CD4-positive, alpha-beta memory T cell (primary cell): ENCODE results near the gene UXS1. TPM values are rescaled to one million over a fixed set of nuclear protein-coding genes. Genes with fewer than 3 reads are reported as not detected.
A peak's percentile ranks its signal among the peaks of the same experiment; 100 is the strongest.

Experiments
- CTCF ChIA-PET: fragments of 350-600 bp; sonication (Branson Sonifier 250); formaldehyde crosslinking; loops from one replicate; lab custom pipeline; 2021; ENCODE audit warnings: inconsistent platforms; ENCODE audit not compliant: partially characterized antibody; lab: Charles Lee
- POLR2A ChIA-PET: fragments of 350-600 bp; sonication (Branson Sonifier 250); formaldehyde crosslinking; loops from one replicate; lab custom pipeline; 2021; ENCODE audit not compliant: partially characterized antibody; lab: Charles Lee
- DNase-seq, 5 donors: peaks; one replicate each; pipeline versions ENCODE4 v3.0.0 to v3.0.0-alpha.2; 2020 to 2022; ENCODE audit warnings: mixed read lengths in 1 of 5
- H3K27ac ChIP-seq: one replicate; pipeline ENCODE4 v1.7.0; 2013; ENCODE audit warnings: low read depth, low read length
- H3K27me3 ChIP-seq: 2 replicates; pipeline ENCODE4 v1.7.0; 2013; ENCODE audit warnings: mild to moderate bottlenecking, low read length, moderate library complexity; ENCODE audit not compliant: insufficient read depth
- H3K36me3 ChIP-seq: 2 replicates; pipeline ENCODE4 v1.7.0; 2013; ENCODE audit warnings: mild to moderate bottlenecking, low read length, moderate library complexity; ENCODE audit not compliant: insufficient read depth
- H3K4me1 ChIP-seq: 2 replicates; pipeline ENCODE4 v1.7.0; 2013; ENCODE audit warnings: mild to moderate bottlenecking, low read length, moderate library complexity; ENCODE audit not compliant: insufficient read depth
- H3K4me3 ChIP-seq, 2 donors: one replicate each; pipeline ENCODE4 v1.7.0; 2013; ENCODE audit warnings: low read length in 2 of 2, mild to moderate bottlenecking in 1 of 2
- H3K9me3 ChIP-seq, 2 donors: one replicate each; pipeline ENCODE4 v1.7.0; 2013; ENCODE audit warnings: low read length in 2 of 2, control low read depth in 1 of 2; ENCODE audit not compliant: control insufficient read depth in 1 of 2
- H3K27ac Mint-ChIP-seq, 7 donors: one replicate each; pipeline ENCODE4 v1.8.0; 2020 to 2021; ENCODE audit warnings: mixed read lengths in 7 of 7, mild to moderate bottlenecking in 6 of 7, inconsistent platforms in 3 of 7, moderate library complexity in 3 of 7
- H3K27me3 Mint-ChIP-seq, 2 donors: one replicate each; pipeline ENCODE4 v1.8.0; 2020 to 2021; ENCODE audit warnings: mixed read lengths in 2 of 2
- H3K36me3 Mint-ChIP-seq, 2 donors: one replicate each; pipeline ENCODE4 v1.8.0; 2020 to 2021; ENCODE audit warnings: mixed read lengths in 2 of 2, inconsistent platforms in 1 of 2, mild to moderate bottlenecking in 1 of 2
- H3K4me1 Mint-ChIP-seq, 4 donors: one replicate each; pipeline ENCODE4 v1.8.0; 2020 to 2021; ENCODE audit warnings: mixed read lengths in 4 of 4, mild to moderate bottlenecking in 1 of 4
- H3K4me3 Mint-ChIP-seq, 8 donors: one replicate each; pipeline ENCODE4 v1.8.0; 2020 to 2021; ENCODE audit warnings: mixed read lengths in 8 of 8, mild to moderate bottlenecking in 7 of 8, moderate library complexity in 6 of 8, inconsistent platforms in 3 of 8
- H3K9me3 Mint-ChIP-seq, 8 donors: one replicate each; pipeline ENCODE4 v1.8.0; 2020 to 2021; ENCODE audit warnings: mixed read lengths in 8 of 8, mild to moderate bottlenecking in 5 of 8, inconsistent platforms in 3 of 8, moderate library complexity in 1 of 8
- intact Hi-C: fragments of 100-400 bp; cut with micrococcal nuclease; formaldehyde crosslinking; loops from one replicate; pipeline ENCODE4 v1.15.1; 2023
- polyA plus RNA-seq, 2 donors: library from polyadenylated mRNA; unstranded; fragments of 300-500 nt; fragmentation: Illumina TruSeq; gene quantifications; one replicate each; pipeline ENCODE4 v1.2.3, GENCODE V29; 2021
- total RNA-seq, 2 experiments: library from RNA; stranded (reverse); gene quantifications; one replicate each; pipeline ENCODE4 v1.2.3, GENCODE V29; 2021

UXS1 gene
- total and polyA plus RNA-seq, 4 experiments from 2014 or later: 87.2 to 150 (median 118) TPM

- no peak overlapping the region for H3K4me3 Mint-ChIP-seq
- no peaks in the 10 kb centered on the region for H3K9me3 Mint-ChIP-seq
- no peak for DNase-seq
- peaks cover 0 to 12% (median 9%) of the 10 kb centered on the region in 4 donors for H3K4me1 Mint-ChIP-seq
- peaks cover 6% of the 10 kb centered on the region for H3K4me1 ChIP-seq
- H3K27me3 Mint-ChIP-seq: no peaks in the 10 kb centered on the region
- POLR2A ChIA-PET: no interaction called here
- no peak overlapping the region for H3K4me3 ChIP-seq
- CTCF ChIA-PET: interaction anchor here (0.7 to 1.6 kb wide), 2 partner anchors 11 to 44 kb away, joined by 3 read pairs; no protein-coding TSS in a partner anchor
- H3K27me3 ChIP-seq: no peaks in the 10 kb centered on the region
- H3K9me3 ChIP-seq: no peaks in the 10 kb centered on the region
- intact Hi-C loops: no loop called here
- peaks cover 49% of the 10 kb centered on the region for H3K36me3 ChIP-seq
- H3K27ac ChIP-seq: no peak overlapping the region
- peaks cover 30 to 75% of the 10 kb centered on the region in 2 donors for H3K36me3 Mint-ChIP-seq
- H3K27ac Mint-ChIP-seq: peak overlapping the region in 3 of 7 donors; percentile 0 to 50 (median 26)
Measured at GRCh38 chr2:106115665-106116064, 78.4 kb downstream of the UXS1 start.

GRCh38 chr2:106115250-106115649 is 78.9 kb downstream of the UXS1 start:
- H3K36me3 ChIP-seq: peaks cover 49% of the 10 kb centered on the region
- CTCF ChIA-PET: interaction anchor here (0.7 to 1.6 kb wide), 2 partner anchors 11 to 45 kb away, joined by 3 read pairs; no protein-coding TSS in a partner anchor

GRCh38 chr2:106114166-106114565 is 79.9 kb downstream of the UXS1 start:
- no peaks in the 10 kb centered on the region for H3K9me3 Mint-ChIP-seq
- no peak overlapping the region for H3K4me3 Mint-ChIP-seq
- no peaks in the 10 kb centered on the region for H3K27me3 ChIP-seq
- H3K9me3 ChIP-seq: no peaks in the 10 kb centered on the region
- no peak for DNase-seq
- no peak overlapping the region for H3K4me3 ChIP-seq
- ChIA-PET CTCF (interaction anchor here (1.6 kb wide), 1 partner anchor 10 kb away, joined by 3 read pairs; no protein-coding TSS in a partner anchor), POLR2A (interaction anchor here (1.0 to 1.2 kb wide), 2 partner anchors 19 to 46 kb away, joined by 3 to 4 read pairs; no protein-coding TSS in a partner anchor)
- peaks cover 35 to 61% of the 10 kb centered on the region in 2 donors for H3K36me3 Mint-ChIP-seq
- H3K4me1 ChIP-seq: peaks cover 6% of the 10 kb centered on the region
- no peak overlapping the region for H3K27ac ChIP-seq
- no peaks in the 10 kb centered on the region for H3K27me3 Mint-ChIP-seq
- peaks cover 0 to 10% (median 9%) of the 10 kb centered on the region in 4 donors for H3K4me1 Mint-ChIP-seq
- H3K27ac Mint-ChIP-seq: peak overlapping the region in 3 of 7 donors; percentile 44 to 75 (median 60)
- H3K36me3 ChIP-seq: peaks cover 54% of the 10 kb centered on the region
- intact Hi-C loops: no loop called here

More at GRCh38 chr2:106115250-106115649, 78.9 kb downstream of the UXS1 start:
- no peaks in the 10 kb centered on the region for H3K27me3 ChIP-seq
- no peak for DNase-seq
- POLR2A ChIA-PET: interaction anchor here (1.0 kb wide), 1 partner anchor 45 kb away, joined by 3 read pairs; no protein-coding TSS in a partner anchor
- no peaks in the 10 kb centered on the region for H3K9me3 Mint-ChIP-seq
- peaks cover 0 to 14% (median 9%) of the 10 kb centered on the region in 4 donors for H3K4me1 Mint-ChIP-seq
- H3K9me3 ChIP-seq: no peaks in the 10 kb centered on the region
- intact Hi-C loops: no loop called here
- peaks cover 6% of the 10 kb centered on the region for H3K4me1 ChIP-seq
- H3K27ac ChIP-seq: no peak overlapping the region
- no peak overlapping the region for H3K4me3 ChIP-seq
- H3K4me3 Mint-ChIP-seq: no peak overlapping the region
- H3K27me3 Mint-ChIP-seq: no peaks in the 10 kb centered on the region
- H3K36me3 Mint-ChIP-seq: peaks cover 34 to 71% of the 10 kb centered on the region in 2 donors
- peak overlapping the region; percentile 14 to 65 (median 50) for H3K27ac Mint-ChIP-seq

GRCh38 chr2:106113361-106113966 is 80.6 kb downstream of the UXS1 start:
- POLR2A ChIA-PET: interaction anchor here (1.2 kb wide), 1 partner anchor 19 kb away, joined by 4 read pairs; no protein-coding TSS in a partner anchor
- Mint-ChIP-seq H3K27me3 (no peaks in the 10 kb centered on the region), H3K4me1 (peaks cover 0 to 10% (median 9%) of the 10 kb centered on the region in 4 donors), H3K27ac (peak overlapping the region in 3 of 7 donors; percentile 8 to 41 (median 28)), H3K9me3 (no peaks in the 10 kb centered on the region), H3K36me3 (peaks cover 35 to 60% of the 10 kb centered on the region in 2 donors), H3K4me3 (no peak overlapping the region)
- peaks cover 6% of the 10 kb centered on the region for H3K4me1 ChIP-seq
- DNase-seq: no peak
- H3K9me3 ChIP-seq: no peaks in the 10 kb centered on the region
- CTCF ChIA-PET: no interaction called here
- H3K27ac ChIP-seq: no peak overlapping the region
- H3K36me3 ChIP-seq: peaks cover 57% of the 10 kb centered on the region
- H3K4me3 ChIP-seq: no peak overlapping the region
- intact Hi-C loops: no loop called here
- no peaks in the 10 kb centered on the region for H3K27me3 ChIP-seq

- H3K27ac ChIP-seq: no peak overlapping the region
- Mint-ChIP-seq H3K36me3 (peaks cover 29 to 54% of the 10 kb centered on the region in 2 donors), H3K27ac (peak overlapping the region in 2 of 7 donors; percentile 54 to 88), H3K4me3 (no peak overlapping the region), H3K4me1 (peaks cover 4 to 19% (median 9%) of the 10 kb centered on the region in 4 donors), H3K9me3 (no peaks in the 10 kb centered on the region), H3K27me3 (no peaks in the 10 kb centered on the region)
- peaks cover 63% of the 10 kb centered on the region for H3K36me3 ChIP-seq
- no peaks in the 10 kb centered on the region for H3K9me3 ChIP-seq
- peaks cover 19% of the 10 kb centered on the region for H3K4me1 ChIP-seq
- intact Hi-C loops: no loop called here
- ChIA-PET CTCF (no interaction called here), POLR2A (no interaction called here)
- no peaks in the 10 kb centered on the region for H3K27me3 ChIP-seq
- no peak for DNase-seq
- no peak overlapping the region for H3K4me3 ChIP-seq
Measured at GRCh38 chr2:106111882-106112571, 82.1 kb downstream of the UXS1 start.

GRCh38 chr2:106109675-106110424 is 84.3 kb downstream of the UXS1 start:
- CTCF ChIA-PET: interaction anchor here (1.0 to 9.4 kb wide), 3 partner anchors 8 to 231 kb away, joined by 3 to 65 read pairs (median 4); no protein-coding TSS in a partner anchor
- Mint-ChIP-seq H3K36me3 (peaks cover 22 to 48% of the 10 kb centered on the region in 2 donors), H3K27ac (peak overlapping the region in 4 of 7 donors; percentile 6 to 85 (median 38)), H3K27me3 (no peaks in the 10 kb centered on the region), H3K4me1 (peaks cover 3 to 25% (median 7%) of the 10 kb centered on the region in 4 donors), H3K4me3 (no peak overlapping the region), H3K9me3 (no peaks in the 10 kb centered on the region)
- Histone ChIP-seq H3K4me3 (no peak overlapping the region), H3K27ac (no peak overlapping the region), H3K27me3 (no peaks in the 10 kb centered on the region), H3K9me3 (no peaks in the 10 kb centered on the region), H3K4me1 (peaks cover 13% of the 10 kb centered on the region), H3K36me3 (peaks cover 52% of the 10 kb centered on the region)
- DNase-seq: no peak
- POLR2A ChIA-PET: interaction anchor here (2.0 kb wide), 1 partner anchor 50 kb away, joined by 6 read pairs; no protein-coding TSS in a partner anchor
- intact Hi-C loops: loop anchor here (5.0 kb wide), 1 partner anchor 362 kb away; no protein-coding TSS in a partner anchor
